GM19193 (cell line): ENCODE results near the gene MRPS18C.

ENCODE experiments used
- POLR2A ChIP-seq: IDR thresholded peaks from 4 replicates; pipeline ENCODE4 v1.6.1; 2011; ENCODE audit not compliant: insufficient read depth, insufficient read length; ENCODE audit errors: extremely low read depth

The MRPS18C gene

DNA sequence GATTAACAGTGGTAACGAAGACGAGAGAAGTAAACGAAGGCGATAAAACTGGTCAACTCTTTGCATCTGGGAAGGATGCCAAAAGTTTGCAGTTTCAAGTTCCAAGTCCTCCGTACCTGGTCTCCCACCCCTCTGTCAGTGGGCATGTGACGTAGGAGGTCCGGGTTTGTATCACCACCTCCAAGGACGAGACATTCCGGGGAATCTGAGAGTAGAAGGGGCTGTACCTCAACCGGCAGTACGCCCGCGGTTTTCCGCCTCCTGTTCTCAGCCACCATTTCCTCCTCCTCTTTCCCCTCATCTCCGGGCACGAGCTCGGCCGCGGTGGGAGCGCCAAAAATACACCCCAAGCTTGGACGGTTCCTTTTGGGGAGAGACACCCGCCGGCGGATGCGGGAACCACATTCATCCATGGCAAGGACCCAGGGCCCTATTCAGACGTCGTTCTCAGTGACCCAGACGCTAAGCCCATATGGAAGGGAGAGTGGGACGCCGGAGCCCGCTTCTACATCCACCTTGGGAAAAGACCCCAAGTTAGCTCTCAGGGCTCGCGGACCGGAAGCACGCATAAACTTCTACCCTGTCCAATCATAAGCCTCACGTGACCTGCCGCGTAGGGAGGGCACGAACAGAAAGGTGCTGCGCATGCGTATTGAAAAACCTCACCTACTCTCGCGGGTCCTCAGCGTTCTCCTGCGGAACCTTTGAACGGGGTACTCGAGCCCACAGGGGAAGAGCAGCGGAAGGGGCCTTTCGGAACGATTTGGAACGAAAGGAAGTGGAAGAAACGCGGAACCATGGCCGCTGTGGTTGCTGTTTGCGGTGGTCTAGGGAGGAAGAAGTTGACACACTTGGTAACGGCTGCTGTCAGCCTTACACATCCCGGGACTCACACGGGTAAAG, at the start of gene MRPS18C, which contains the start of gene HELQ:
MRPS18C (plus strand) TSS at position 778 of the 903 bp plus-strand sequence; CDS start at position 798, 20 bp downstream.
HELQ (minus strand) TSS at position 543 of the 903 bp plus-strand sequence; CDS start at position 413, 130 bp downstream.
- peak; percentile 96 for TF ChIP-seq POLR2A

DNA sequence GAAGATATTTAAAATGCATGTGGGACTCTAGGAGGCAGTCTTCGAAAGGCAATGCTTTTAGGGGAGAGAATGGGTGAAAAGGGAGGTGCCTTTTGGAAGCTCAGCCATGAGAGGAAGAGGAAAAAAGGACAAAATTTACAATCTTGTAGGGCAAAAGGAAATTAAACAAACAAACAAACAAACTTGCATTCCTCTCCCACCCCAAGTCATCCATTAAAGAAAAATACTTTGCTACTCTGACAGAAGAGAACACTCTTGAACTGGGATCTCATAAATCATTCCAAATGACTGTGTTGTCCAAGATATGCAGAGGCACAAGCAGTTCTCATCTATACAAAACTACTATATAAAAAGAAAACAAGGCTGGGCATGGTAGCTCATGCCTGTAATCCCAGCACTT, 47.0 kb upstream of the MRPS18C start:
- TF ChIP-seq POLR2A = no peak

DNA sequence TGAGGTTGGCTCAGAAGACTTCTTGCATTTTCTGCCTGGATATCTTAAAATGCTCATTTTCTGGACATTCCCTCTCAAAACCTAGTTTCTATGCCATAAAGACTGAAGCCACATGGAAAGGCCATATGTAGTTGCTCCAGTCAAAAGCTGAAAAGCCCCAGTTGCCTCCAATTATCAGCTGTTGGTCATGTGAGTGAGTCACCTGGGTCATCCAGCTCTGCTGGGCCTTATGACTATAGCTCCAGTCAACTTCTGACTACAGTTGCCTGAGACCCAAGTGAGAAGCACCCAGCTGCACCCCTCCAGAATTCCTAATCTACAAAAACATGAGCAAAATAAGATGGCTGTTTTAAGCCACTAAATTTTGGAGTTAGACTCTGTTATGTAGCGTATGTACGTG, 42.2 kb upstream of the MRPS18C start:
- TF ChIP-seq POLR2A = no peak

- no peak for TF ChIP-seq POLR2A
These were observed 38.3 kb upstream of the MRPS18C start for GRCh38 chr4:83417566-83417965.

- no peak for TF ChIP-seq POLR2A
These were observed 37.6 kb upstream of the MRPS18C start for GRCh38 chr4:83418211-83418610.

- TF ChIP-seq POLR2A = no peak
These were observed 24.7 kb upstream of the MRPS18C start for GRCh38 chr4:83431200-83431599.

DNA sequence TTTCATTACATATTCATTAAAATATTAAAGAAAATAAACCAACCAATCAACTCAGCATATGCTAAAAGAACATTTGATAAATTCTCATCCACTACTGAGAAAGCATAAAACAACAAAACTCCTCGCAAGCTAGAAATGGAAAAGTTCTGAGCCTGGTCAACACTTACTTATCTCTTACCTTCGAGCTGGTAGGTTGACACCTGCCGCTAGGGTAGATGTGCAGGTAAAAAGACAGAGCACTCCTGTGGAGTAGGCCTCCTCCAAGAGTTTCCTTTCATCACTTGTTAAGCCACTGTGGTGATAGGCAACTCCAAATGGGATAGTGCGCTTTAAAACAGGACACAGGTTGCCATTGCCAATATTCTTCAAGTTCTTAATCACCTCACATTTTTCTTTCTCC, 19.2 kb upstream of the MRPS18C start:
- TF ChIP-seq POLR2A = no peak

- no peak for TF ChIP-seq POLR2A
These were observed 17.1 kb upstream of the MRPS18C start for GRCh38 chr4:83438719-83439118.

DNA sequence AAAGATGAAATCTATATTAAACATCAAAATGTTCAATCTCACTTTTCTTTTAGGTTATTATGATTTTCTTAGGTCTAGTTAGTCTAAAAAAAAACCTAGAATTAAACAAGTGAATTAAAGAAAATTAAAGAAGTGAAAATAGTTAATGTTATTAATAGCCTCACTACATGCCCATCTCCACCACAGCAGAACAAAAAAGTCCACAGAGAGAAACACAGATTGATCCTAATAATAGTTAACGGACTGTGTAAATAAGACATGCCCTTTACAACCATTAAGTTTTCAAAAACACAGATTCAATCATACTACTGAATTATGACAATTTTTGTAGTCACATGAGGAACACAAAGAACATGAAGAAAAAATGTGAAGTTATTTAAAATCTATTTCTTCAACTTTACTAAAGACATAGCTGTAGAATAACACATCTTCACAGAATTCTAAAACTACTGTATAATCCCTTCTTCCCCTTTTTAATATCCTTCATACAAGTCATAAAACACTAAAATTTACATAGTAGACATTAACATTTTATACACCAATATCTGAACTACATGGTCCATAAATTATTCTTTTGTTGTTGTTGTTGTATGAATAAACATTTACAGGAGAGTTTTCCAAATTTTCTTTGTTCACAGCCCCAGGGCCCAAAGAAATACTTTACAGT, 15.6 kb upstream of the MRPS18C start:
- TF ChIP-seq POLR2A = no peak

- TF ChIP-seq POLR2A = no peak
These were observed 15.0 kb upstream of the MRPS18C start for GRCh38 chr4:83440899-83441298.

DNA sequence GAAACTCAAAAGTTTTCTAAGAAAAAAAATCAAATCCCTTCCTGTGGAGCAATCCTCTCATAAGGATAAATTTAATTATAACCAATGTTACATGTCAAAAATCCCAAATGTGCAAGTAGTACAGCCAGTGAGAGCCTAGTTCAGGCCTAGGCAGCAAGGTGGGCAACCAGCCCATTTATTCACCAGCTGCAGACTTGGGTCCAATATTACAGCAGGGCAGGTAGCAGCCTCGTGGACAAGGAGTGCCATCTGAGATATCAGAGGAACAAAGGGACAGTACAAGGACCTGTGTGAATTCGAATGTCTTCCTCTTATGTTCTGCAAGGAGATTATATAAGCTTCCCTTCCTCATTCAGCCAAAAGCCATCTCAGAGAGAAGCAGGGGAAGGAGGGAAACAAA, 6.8 kb upstream of the MRPS18C start:
- no peak for TF ChIP-seq POLR2A

DNA sequence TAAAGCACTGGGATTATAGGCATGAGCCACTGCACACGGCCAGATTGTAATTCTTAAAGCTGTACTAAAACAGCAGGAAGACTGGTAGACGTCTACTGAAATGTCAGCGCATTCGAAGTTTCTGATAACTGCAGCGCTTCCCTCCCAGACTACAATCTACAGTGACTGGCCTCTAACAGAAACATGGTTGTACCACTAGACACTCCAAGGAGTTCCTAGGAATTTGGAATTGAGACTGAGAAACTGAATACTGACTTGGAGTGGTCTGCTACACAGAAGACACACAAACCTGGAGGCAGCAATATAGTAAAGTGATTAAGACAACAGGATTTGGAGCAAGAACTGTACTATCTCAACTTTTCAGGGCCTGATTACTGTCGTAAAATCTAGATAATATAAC, 1.2 kb upstream of the MRPS18C start:
- TF ChIP-seq POLR2A = no peak

- TF ChIP-seq POLR2A = no peak
These were observed 285 bp downstream of the MRPS18C start for GRCh38 chr4:83456184-83456501.

- no peak for TF ChIP-seq POLR2A
These were observed 17.6 kb downstream of the MRPS18C start for GRCh38 chr4:83473423-83473822.

DNA sequence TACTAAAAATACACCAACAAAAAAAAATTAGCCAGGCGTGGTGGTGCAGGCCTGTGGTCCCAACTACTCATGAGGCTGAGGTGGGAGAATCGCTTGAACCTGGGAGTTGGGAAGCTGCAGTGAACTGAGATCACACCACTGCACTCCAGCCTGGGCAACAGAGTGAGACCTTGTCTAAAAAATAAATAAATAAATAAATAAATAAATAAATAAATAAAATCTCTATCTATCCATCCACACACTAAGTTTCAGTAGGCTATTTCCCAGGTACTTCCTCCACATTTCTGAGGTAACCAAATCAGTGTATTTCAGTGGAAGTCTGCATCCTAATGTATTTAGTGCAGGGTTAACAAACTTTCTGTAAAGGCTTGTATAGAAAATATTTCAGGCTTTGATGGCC, 18.1 kb downstream of the MRPS18C start:
- TF ChIP-seq POLR2A = no peak
